Uterus (tissue), 2 donors: ENCODE measurements around the gene FATE1.

Experiments
- POLR2A ChIP-seq, 2 donors: fragments of 450-650 bp; IDR thresholded peaks; one replicate each; pipeline ENCODE4 v1.6.1; 2016; ENCODE audit warnings: antibody characterized with exemption in 2 of 2, mild to moderate bottlenecking in 1 of 2, moderate library complexity in 1 of 2
- TF ChIP-seq, protein P1 (sequence below), 4 experiments: fragments of 200-600 bp in 2 of 4; fragments of 450-650 bp in 2 of 4; sonication (generic) in 2 of 4; IDR thresholded peaks; one replicate each; pipeline ENCODE4 v1.5.1; 2016 to 2019; ENCODE audit warnings: antibody characterized with exemption in 4 of 4, mild to moderate bottlenecking in 2 of 4, moderate library complexity in 1 of 4

DNA sequence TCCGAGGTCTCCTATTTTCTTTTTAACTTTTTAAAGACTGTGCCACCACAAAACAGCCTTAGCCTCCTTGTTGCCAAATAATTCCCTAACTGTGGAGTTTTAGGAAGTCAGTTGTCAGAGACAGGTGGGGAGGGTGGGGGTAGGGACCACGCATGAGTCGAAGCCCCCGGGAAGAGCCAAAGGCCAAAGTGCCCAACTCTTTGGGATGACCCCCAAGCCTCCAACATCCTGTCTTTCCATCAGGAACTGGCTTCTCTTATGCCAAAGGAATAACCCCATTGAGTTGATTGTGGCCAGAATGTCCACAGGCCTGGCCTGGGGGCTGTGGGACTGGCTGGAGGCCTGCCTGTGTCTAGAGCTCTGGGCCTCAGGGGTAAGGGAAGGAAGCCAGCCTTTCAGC, 14.8 kb upstream of the FATE1 start:
- TF ChIP-seq, protein P1, sequence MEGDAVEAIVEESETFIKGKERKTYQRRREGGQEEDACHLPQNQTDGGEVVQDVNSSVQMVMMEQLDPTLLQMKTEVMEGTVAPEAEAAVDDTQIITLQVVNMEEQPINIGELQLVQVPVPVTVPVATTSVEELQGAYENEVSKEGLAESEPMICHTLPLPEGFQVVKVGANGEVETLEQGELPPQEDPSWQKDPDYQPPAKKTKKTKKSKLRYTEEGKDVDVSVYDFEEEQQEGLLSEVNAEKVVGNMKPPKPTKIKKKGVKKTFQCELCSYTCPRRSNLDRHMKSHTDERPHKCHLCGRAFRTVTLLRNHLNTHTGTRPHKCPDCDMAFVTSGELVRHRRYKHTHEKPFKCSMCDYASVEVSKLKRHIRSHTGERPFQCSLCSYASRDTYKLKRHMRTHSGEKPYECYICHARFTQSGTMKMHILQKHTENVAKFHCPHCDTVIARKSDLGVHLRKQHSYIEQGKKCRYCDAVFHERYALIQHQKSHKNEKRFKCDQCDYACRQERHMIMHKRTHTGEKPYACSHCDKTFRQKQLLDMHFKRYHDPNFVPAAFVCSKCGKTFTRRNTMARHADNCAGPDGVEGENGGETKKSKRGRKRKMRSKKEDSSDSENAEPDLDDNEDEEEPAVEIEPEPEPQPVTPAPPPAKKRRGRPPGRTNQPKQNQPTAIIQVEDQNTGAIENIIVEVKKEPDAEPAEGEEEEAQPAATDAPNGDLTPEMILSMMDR (IDR thresholded peaks at IDR 0.05): no peak
- no peak for TF ChIP-seq POLR2A (IDR thresholded peaks at IDR 0.05)
